Measurements from ENCODE around the gene SIGLEC14.

- TF ChIP-seq, protein P1, sequence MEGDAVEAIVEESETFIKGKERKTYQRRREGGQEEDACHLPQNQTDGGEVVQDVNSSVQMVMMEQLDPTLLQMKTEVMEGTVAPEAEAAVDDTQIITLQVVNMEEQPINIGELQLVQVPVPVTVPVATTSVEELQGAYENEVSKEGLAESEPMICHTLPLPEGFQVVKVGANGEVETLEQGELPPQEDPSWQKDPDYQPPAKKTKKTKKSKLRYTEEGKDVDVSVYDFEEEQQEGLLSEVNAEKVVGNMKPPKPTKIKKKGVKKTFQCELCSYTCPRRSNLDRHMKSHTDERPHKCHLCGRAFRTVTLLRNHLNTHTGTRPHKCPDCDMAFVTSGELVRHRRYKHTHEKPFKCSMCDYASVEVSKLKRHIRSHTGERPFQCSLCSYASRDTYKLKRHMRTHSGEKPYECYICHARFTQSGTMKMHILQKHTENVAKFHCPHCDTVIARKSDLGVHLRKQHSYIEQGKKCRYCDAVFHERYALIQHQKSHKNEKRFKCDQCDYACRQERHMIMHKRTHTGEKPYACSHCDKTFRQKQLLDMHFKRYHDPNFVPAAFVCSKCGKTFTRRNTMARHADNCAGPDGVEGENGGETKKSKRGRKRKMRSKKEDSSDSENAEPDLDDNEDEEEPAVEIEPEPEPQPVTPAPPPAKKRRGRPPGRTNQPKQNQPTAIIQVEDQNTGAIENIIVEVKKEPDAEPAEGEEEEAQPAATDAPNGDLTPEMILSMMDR (conservative IDR thresholded peaks at IDR 0.05; ENCODE audit: low read length), result no peak
- TF ChIP-seq EZH2phosphoT487 (IDR thresholded peaks at IDR 0.05; ENCODE audit: borderline replicate concordance, low read depth, low read length), result no peak
Observed at GRCh38 chr19:51628153-51628939, 18.3 kb downstream of the SIGLEC14 start.

Data from OCI-LY7 (cell line).